ENCODE results near the gene CSKMT.
"Not testable (repeated sequence)": the region's sequence is repeated elsewhere in the genome, so short reads cannot be mapped to it uniquely, and the experiment has no call there.

The CSKMT gene, protein sequence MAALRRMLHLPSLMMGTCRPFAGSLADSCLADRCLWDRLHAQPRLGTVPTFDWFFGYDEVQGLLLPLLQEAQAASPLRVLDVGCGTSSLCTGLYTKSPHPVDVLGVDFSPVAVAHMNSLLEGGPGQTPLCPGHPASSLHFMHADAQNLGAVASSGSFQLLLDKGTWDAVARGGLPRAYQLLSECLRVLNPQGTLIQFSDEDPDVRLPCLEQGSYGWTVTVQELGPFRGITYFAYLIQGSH

DNA sequence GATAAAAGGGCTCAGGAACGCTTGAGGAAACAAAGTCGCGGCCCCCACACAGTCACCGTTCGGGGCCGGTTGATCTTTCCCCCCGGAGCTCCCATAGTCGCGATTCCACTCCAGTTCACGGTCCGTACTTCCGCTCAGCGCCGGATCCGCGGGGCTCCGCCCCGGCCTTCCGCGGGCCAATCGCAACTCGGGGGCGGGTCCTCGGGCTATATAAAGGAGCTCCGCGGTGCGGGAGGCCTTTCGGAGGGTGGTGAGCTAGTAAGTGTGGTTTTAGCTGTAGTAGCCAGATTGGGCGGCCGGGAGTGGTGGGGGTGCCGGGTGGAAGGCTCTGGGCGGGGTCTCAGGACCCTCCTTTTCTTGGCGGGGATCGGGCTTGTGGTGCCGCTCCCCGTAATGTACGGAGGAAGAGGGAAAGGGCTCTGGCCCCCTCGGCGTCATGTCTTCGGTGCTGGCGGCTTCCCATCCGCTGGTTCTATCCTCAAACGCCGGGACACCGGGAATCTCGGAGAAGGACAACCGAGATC, at the start of gene CSKMT, which contains the start of gene C11orf98:
TSS of gene CSKMT (plus strand) at position 238 of the 524 bp plus-strand sequence. CDS start 568 bp downstream, outside the sequence.
TSS of gene C11orf98 (minus strand) at position 136 of the 524 bp plus-strand sequence. CDS start at position 95, 41 bp downstream.
- no peak for TF ChIP-seq CTCF (IDR thresholded peaks at IDR 0.05; ENCODE audit: control insufficient read depth, extremely low read depth, insufficient read depth)
- DNase-seq (ENCODE audit: low read depth) = no peak
- peak within 1 kb of the TSS; percentile 97 for H3K4me3 ChIP-seq (ENCODE audit: low read depth, low read length)

- TF ChIP-seq CTCF (IDR thresholded peaks at IDR 0.05; ENCODE audit: control insufficient read depth, extremely low read depth, insufficient read depth) = no peak
- no peak overlapping the region for H3K4me3 ChIP-seq (ENCODE audit: low read depth, low read length)
- no peak for DNase-seq (ENCODE audit: low read depth)
These were observed 49.6 kb upstream of the CSKMT start for GRCh38 chr11:62615521-62615920.

GRCh38 chr11:62616957-62617356, 48.2 kb upstream of the CSKMT start:
- H3K4me3 ChIP-seq (ENCODE audit: low read depth, low read length); DNase-seq (ENCODE audit: low read depth): not testable (repeated sequence)

- no peak for TF ChIP-seq CTCF (IDR thresholded peaks at IDR 0.05; ENCODE audit: control insufficient read depth, extremely low read depth, insufficient read depth)
- H3K4me3 ChIP-seq (ENCODE audit: low read depth, low read length) = peak overlapping the region; percentile 74
- no peak for DNase-seq (ENCODE audit: low read depth)
These were observed 44.0 kb upstream of the CSKMT start for GRCh38 chr11:62621027-62621566.

DNA sequence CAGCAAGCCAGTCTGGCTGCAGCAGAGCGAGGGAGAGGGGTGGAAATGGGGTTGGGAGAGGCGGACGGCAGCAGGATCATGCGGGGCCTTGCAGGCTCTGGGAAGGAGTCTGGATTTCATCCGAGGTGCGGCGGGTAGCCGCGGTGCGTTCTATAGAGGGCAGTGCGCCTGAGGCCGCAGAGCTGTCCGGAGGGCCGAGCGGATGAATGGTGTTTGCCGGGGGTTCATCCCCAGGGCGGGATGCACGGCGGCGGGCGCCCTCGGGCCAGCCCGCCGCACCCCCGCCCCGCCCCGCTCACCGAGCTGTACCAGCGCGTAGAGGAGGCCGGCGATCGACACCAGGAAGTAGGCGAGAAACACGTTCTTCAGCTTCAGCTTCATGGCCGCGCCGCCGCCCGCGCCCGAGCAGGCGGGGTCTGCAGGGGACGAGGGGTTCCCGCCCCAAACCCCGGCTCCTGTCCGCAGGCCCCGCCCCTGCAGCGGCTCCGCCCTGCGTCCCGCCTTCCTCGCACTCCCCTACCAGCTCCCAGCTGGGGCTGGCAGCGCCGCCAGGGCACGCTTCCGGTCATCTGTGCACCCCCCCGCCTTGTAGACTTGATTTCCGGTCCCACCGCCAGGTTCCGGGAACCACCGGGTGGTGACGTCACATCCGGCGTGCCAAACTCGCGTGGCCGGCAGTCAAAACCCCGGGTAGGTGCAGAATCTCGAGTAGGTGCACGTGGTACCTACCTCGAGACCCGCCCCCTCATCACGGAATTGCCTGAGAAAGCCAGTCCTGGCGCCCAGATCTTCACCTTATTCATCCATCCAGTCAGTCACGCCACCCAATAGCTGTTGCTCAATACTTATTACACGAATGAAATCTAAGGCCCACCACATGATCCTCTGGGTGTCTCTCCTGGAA, 43.3 kb upstream of the CSKMT start, which contains the start of gene B3GAT3:
TSS of gene B3GAT3 (minus strand) at position 420 of the 904 bp plus-strand sequence. CDS start at position 381, 39 bp downstream.
- peak within 1 kb of the TSS; percentile 74 for H3K4me3 ChIP-seq (ENCODE audit: low read depth, low read length)
- peak; percentile 99 for DNase-seq (ENCODE audit: low read depth)
- TF ChIP-seq CTCF (IDR thresholded peaks at IDR 0.05; ENCODE audit: control insufficient read depth, extremely low read depth, insufficient read depth) = no peak

- no peak for TF ChIP-seq CTCF (IDR thresholded peaks at IDR 0.05; ENCODE audit: control insufficient read depth, extremely low read depth, insufficient read depth)
- H3K4me3 ChIP-seq (ENCODE audit: low read depth, low read length) = peak overlapping the region; percentile 74
- no peak for DNase-seq (ENCODE audit: low read depth)
These were observed 42.5 kb upstream of the CSKMT start for GRCh38 chr11:62622476-62623089.

All from LNCaP clone FGC (cell line).